ENCODE measurements around the gene GRB10. TPM values are rescaled to one million over a fixed set of nuclear protein-coding genes. Genes with fewer than 3 reads are reported as not detected.

Gene GRB10
- total and polyA plus RNA-seq, 2 donors (not counting 3 experiments of a cell fraction or from before 2014, with no cell fraction given): 43.7 to 240 TPM

GRCh38 chr7:50793120-50793946, 10.6 kb upstream of the GRB10 start:
- H3K27me3 ChIP-seq (ENCODE audit: control insufficient read depth in 2 of 2, insufficient read depth in 2 of 2, low read length in 2 of 2): no peaks in the 10 kb centered on the region
- H2AFZ ChIP-seq (ENCODE audit: low read depth, low read length): peak overlapping the region; percentile 75
- H4K20me1 ChIP-seq (replicated peaks; ENCODE audit: control insufficient read depth, extremely low read depth, insufficient read depth, low read length): peaks cover 11% of the 10 kb centered on the region
- ChIA-PET POLR2A (no interaction called here), CTCF (interaction anchor here (1.2 to 3.2 kb wide), 2 partner anchors 347 to 370 kb away, joined by 3 to 18 read pairs; no protein-coding TSS in a partner anchor)
- no TSS peak for BruUV-seq (replicated peaks)
- H3K4me3 ChIP-seq (replicated peaks in 1 of 3; ENCODE audit: insufficient read depth in 1 of 3, low read depth in 1 of 3, low read length in 3 of 3): peak overlapping the region; percentile 40 to 91 (median 52)
- no peak for TF ChIP-seq CTCF (IDR thresholded peaks at IDR 0.05; ENCODE audit: extremely low read depth in 1 of 2, insufficient read depth in 1 of 2, low read depth in 1 of 2, low read length in 2 of 2)
- TF ChIP-seq GATA2 (IDR thresholded peaks at IDR 0.05; ENCODE audit: insufficient read depth, insufficient read length, low read depth, low read length): no peak
- peak; percentile 77 for TF ChIP-seq POLR2AphosphoS5 (IDR thresholded peaks at IDR 0.05; ENCODE audit: insufficient read depth, low read depth, low read length)
- TF ChIP-seq MAX (IDR thresholded peaks at IDR 0.05; ENCODE audit: insufficient read depth, insufficient read length): no peak
- TF ChIP-seq POLR2A (IDR thresholded peaks at IDR 0.05; ENCODE audit: low read depth, low read length): peak; percentile 73
- no peaks in the 10 kb centered on the region for H3K36me3 ChIP-seq (ENCODE audit: control insufficient read depth in 2 of 2, extremely low read depth in 1 of 2, insufficient read depth in 2 of 2, low read length in 2 of 2)
- no peaks in the 10 kb centered on the region for H3K9me3 ChIP-seq (replicated peaks; ENCODE audit: control insufficient read depth, insufficient read depth, low read length)
- dilution Hi-C loops (cut with MboI; ENCODE audit: extremely low pct_ligation_motif_present, low sequenced_read_pairs) (no loop called here), intact Hi-C loops (cut with micrococcal nuclease) (loop anchor here (1.0 to 5.0 kb wide), 8 partner anchors 33 to 348 kb away; no protein-coding TSS in a partner anchor)
- peak overlapping the region; percentile 94 for H3K9ac ChIP-seq (replicated peaks; ENCODE audit: extremely low read depth, insufficient read depth, low read length)
- FAIRE-seq (no peak), DNase-seq (ENCODE audit: low read depth, low spot score) (peak; percentile 50)
- peak overlapping the region; percentile 56 for H3K4me2 ChIP-seq (ENCODE audit: insufficient read depth, low read length)
- peak overlapping the region; percentile 77 for H3K27ac ChIP-seq (ENCODE audit: insufficient read depth, low read depth, low read length)
- peaks cover 44% of the 10 kb centered on the region for H3K79me2 ChIP-seq (ENCODE audit: control insufficient read depth, insufficient read depth, low read length)
- H3K9me1 ChIP-seq (replicated peaks; ENCODE audit: control insufficient read depth, extremely low read depth, insufficient read depth, low read length): no peaks in the 10 kb centered on the region
- H3K4me1 ChIP-seq (ENCODE audit: control insufficient read depth, extremely low read depth, insufficient read depth, low read length): peaks cover 24% of the 10 kb centered on the region

Measured in endothelial cell of umbilical vein (primary cell).